MM.1S (cell line): ENCODE measurements around the gene MGAT4C.

Source experiments
- EZH2 ChIP-seq: fragments of 300-600 bp; sonication (generic); optimal IDR thresholded peaks from 2 replicates; pipeline ENCODE3; 2017; ENCODE audit warnings: low read depth, mild to moderate bottlenecking, antibody characterized with exemption, low read length, mixed read lengths
- EZH2phosphoT487 ChIP-seq: fragments of 300-600 bp; sonication (generic); IDR thresholded peaks from 2 replicates; pipeline ENCODE4 v1.6.1; 2018; ENCODE audit warnings: antibody characterized with exemption, low read length
- TF ChIP-seq, protein P1 (sequence below): fragments of 300-600 bp; sonication (generic); IDR thresholded peaks from 2 replicates; pipeline ENCODE4 v1.5.1; 2016; ENCODE audit warnings: antibody characterized with exemption, low read length, mixed read lengths

DNA sequence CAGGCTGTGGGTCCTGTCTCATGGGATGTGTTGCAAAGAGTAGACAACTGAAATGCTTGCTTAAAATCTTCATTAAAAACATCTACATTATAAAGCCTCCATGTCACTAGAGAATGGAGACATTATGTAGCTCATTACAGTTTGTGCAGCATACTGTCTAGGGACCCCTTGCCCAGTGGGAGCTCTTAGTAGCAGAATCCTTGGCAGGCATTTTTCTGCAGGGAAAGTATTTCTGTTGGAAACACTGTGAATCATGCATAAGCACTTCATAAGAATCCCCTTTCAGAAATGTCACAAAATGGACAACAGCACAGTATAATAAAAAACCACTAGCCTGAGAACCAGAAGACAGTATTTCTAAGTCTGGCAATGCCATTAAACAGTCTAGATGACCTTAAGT is 174.3 kb downstream of the MGAT4C start:
- no peak for TF ChIP-seq EZH2
- TF ChIP-seq, protein P1, sequence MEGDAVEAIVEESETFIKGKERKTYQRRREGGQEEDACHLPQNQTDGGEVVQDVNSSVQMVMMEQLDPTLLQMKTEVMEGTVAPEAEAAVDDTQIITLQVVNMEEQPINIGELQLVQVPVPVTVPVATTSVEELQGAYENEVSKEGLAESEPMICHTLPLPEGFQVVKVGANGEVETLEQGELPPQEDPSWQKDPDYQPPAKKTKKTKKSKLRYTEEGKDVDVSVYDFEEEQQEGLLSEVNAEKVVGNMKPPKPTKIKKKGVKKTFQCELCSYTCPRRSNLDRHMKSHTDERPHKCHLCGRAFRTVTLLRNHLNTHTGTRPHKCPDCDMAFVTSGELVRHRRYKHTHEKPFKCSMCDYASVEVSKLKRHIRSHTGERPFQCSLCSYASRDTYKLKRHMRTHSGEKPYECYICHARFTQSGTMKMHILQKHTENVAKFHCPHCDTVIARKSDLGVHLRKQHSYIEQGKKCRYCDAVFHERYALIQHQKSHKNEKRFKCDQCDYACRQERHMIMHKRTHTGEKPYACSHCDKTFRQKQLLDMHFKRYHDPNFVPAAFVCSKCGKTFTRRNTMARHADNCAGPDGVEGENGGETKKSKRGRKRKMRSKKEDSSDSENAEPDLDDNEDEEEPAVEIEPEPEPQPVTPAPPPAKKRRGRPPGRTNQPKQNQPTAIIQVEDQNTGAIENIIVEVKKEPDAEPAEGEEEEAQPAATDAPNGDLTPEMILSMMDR: no peak
- no peak for TF ChIP-seq EZH2phosphoT487
